ENCODE data around the gene FAM81A. TPM values are rescaled to one million over a fixed set of nuclear protein-coding genes. Genes with fewer than 3 reads are reported as not detected.
A peak's percentile ranks its signal among the peaks of the same experiment; 100 is the strongest.
"Not testable (repeated sequence)": the region's sequence is repeated elsewhere in the genome, so short reads cannot be mapped to it uniquely, and the experiment has no call there.

The FAM81A gene
- total RNA-seq, 1 experiment from 2014 or later = 3.9 TPM

- DNase-seq (ENCODE audit: low spot score) = no peak
These were observed 47.0 kb downstream of the FAM81A start for GRCh38 chr15:59485036-59485435.

- not testable (repeated sequence) for DNase-seq (ENCODE audit: low spot score)
These were observed 51.5 kb downstream of the FAM81A start for GRCh38 chr15:59489485-59489884.

DNA sequence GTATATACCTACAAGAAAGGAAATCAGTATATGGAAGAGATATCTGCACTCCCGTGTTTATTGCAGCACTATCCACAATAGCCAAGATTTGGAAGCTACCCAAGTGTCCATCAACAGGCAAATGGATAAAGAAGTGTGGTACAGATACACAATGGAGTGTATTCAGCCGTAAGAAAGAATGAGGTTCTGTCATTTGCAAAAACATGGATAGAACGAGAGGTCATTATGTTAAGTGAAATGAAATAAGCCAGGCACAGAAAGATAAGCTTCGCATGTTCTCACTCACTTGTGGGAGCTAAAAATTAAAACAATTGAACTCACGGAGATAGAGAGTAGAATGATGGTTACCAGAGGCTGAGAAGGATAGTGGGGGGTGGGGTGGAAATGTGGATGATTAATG is 53.1 kb downstream of the FAM81A start:
- no peak for DNase-seq (ENCODE audit: low spot score)

GRCh38 chr15:59492389-59493377 is 54.7 kb downstream of the FAM81A start:
- peak; percentile 65 for DNase-seq (ENCODE audit: low spot score)

- peak; percentile 46 for DNase-seq (ENCODE audit: low spot score)
These were observed 63.6 kb downstream of the FAM81A start for GRCh38 chr15:59501597-59501996.

DNA sequence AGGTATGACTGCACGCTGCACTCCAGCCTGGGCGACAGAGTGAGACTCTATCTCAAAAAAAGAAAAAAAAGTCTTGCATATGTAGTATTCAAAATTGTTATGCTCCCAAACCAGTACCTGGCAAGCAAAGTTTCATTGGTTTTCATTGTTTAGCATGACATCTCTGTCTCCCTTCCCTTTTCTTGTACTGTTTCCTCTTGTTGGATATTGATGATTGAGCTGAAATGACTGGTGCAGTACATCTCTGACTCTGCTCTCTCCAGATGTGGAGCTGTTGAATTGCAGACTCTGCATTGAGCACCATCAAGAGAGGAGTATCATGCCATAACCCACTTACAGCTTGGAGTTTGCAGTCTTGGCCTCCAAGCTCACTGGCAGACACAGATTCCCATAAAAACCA is 77.2 kb downstream of the FAM81A start:
- DNase-seq (ENCODE audit: low spot score) = no peak

DNA sequence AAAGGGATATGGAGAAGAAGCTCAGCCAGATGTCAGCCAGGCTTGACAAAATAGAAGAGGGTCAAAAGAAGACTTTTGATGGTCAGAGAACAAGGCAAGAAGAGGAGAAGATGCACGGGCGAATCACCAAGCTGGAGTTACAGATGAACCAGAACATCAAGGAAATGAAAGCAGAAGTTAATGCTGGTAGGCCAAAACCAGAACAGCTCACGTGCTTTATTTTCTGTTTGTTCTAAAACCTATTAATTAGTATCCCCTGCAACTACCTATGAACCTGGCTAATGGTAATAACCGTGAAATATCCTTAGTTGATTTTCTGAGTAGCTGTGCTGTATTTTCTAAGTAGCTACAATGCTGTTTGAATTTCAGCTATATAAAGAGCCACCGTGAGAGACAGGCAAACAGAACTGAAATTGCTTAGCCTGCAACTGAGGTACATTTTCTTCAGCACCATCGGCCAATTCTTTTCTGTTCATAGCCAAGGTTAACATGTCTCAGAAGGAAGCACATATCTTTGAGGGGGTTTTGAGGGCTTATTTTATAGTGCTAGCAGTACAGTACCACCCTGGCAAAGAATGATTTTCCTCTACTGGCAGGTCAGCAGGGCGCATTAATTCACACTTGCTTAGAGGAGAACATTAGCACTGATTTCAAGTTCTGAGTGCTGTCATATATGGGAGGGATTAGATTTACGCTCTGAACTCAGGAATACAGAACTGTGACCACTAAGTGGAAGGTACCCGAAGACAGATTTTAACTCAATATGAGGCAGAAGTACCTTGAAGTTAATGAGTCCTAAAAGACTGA is 78.9 kb downstream of the FAM81A start:
- DNase-seq (ENCODE audit: low spot score) = no peak

GRCh38 chr15:59519329-59519728 is 81.3 kb downstream of the FAM81A start:
- DNase-seq (ENCODE audit: low spot score) = no peak

- DNase-seq (ENCODE audit: low spot score) = no peak
These were observed 83.5 kb downstream of the FAM81A start for GRCh38 chr15:59521443-59521842.

DNA sequence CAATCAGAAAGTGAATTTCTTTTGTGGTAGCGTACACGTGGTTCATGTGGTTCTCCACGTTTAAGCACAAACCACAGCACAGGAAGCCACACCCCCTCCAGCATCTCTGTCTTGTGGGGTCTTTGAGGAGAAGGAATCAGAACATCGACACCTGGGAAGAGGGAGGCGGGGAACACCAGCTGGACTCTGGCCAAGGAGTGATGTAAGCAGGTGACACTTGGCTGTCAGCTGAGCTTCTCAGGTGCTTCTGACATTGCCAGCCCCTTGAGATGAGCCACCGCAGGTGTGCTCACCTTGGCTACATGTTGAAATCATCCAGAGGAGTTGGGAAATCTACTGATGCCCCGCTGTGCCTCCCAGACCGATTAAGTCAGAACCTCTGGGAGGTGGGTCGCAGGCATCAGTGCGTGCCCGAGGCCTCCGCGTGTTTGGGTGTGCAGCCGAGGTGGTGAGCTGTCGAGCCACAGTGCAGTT is 85.0 kb downstream of the FAM81A start:
- no peak for DNase-seq (ENCODE audit: low spot score)

GRCh38 chr15:59523702-59524101 is 85.7 kb downstream of the FAM81A start:
- DNase-seq (ENCODE audit: low spot score) = no peak

- DNase-seq (ENCODE audit: low spot score) = no peak
These were observed 86.3 kb downstream of the FAM81A start for GRCh38 chr15:59524331-59524731.

GRCh38 chr15:59526466-59526865 is 88.5 kb downstream of the FAM81A start:
- not testable (repeated sequence) for DNase-seq (ENCODE audit: low spot score)

DNA sequence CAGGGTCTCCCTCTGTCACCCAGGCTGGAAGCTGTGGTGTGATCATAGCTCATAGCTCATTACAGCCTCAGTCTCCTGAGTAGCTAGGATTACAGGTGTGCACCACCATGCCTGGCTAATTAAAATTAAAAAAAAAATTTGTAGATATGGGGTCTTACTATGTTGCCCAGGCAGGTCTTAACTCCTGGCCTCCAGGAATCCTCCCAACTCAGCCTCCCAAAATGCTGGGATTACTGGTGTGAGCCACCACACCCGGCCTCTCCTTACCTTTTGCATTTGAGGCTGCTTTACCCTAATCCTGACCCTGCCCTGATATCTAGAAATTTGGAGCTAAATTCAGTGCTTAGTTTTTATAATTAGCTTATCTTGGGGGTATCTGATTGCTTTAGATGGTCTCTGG is 90.4 kb downstream of the FAM81A start:
- DNase-seq (ENCODE audit: low spot score) = no peak

DNA sequence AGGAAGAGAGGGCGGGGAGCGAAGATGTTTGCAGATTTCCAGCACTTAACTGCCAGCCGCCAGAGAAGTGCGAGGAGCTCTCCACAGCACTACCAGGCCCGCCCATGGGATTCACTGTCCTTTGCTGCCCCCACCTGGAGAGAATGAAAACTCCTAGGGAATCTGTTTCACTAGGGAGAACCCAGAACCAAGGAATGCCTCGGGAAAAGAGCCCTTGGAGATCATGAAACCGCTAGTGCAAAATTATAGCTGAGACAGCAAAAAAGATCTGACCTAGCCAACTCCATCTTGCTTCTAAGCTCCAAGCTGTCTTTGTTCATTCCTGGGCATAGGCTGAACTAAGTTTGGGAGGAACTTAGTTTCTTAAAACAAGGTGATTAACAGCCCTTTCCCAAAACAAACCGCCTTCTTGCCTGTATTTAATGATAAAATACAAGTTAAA is 91.0 kb downstream of the FAM81A start:
- DNase-seq (ENCODE audit: low spot score) = peak; percentile 82

DNA sequence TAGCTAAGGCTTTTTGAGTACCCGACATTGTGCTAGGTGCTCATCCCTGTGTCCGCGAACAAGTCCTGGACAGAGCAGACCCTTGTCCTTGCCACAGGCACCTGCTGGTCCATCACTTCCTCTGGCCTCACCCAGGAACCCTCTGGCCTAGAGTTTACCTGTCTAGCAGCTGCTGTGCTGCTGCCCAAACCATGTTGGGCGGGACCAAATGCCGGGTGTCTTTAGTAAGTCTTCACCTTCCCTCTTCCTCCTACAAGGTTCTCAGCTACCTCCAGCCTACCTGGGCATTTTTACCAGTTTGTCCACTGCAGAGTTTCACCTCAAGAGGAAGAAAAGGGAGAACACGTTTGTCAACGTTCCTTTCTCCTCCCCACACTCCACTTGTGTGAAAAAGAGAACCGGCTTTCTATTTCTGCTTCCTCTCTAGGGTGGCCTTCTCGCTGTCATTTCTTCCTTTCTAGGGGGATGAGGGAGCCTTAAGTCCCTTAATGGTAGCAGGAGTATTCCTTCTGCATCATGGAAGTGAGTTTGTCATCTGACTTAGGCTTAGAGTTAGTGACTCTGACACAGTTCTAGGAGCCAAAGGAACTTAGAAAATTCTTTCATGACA is 93.2 kb downstream of the FAM81A start:
- DNase-seq (ENCODE audit: low spot score) = no peak

DNA sequence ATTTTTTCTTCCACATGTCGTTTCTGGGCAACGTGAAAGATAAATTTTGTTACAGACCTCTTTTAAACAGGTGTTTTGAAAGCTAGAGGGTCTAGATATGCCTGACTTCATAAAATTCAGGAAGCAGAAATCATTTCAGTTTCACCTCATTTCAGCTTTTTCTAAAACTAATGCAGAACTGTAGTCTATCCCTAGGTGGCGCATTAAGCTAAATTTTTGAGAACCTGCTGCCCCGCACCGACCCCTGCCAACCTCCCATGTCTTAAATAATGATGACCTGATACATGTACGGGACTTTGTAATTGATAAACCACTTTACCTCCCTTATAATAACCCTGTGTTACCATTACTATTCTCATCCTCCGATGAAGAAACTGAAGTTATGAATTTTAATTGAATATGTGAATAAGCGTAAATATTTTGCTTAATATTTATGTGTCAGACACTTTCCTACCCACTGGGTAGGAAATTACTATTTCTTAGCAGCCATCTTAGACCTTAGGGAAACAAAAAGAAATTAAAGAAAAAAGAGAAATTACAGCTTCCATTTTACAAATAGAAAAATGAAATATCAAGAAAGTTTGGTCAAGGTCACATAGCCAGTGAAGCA is 94.9 kb downstream of the FAM81A start:
- peak; percentile 31 for DNase-seq (ENCODE audit: low spot score)

DNA sequence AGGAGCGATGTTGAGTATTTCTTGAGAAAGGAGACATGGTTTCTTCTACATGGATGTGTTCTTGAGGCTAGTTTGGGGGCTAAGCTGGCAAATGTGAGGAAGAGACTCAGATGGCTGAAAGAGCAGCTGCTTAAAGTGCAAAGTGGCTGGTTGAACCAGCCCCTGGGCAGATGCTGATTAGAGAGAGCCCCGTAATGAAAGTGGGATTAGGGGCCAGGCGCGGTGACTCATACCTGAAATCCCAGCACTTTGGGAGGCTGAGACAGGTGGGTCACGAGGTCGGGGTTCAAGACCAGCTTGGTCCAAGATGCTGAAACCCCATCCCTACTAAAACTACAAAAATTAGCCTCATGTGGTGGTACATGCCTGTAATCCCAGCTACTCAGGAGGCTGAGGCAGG is 98.6 kb downstream of the FAM81A start:
- no peak for DNase-seq (ENCODE audit: low spot score)

DNA sequence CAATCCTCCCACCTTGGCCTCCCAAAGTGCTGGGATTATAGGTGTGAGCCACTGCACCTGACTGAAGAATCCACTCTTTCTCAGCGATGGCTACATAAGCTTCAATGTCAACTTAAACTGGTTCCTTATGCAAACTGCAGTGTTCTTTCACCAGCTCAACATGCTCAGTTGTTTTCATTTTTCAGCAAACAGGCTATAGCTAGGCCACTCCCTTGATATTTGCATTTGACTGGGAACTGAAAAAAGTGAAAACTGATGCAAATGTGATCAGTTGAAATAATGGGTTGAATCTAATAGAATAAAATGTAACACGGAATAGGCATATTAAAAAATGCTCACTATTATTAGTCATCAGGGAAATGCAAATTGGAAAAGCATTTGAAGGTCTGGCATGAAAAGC is 99.4 kb downstream of the FAM81A start:
- no peak for DNase-seq (ENCODE audit: low spot score)

- no peak for DNase-seq (ENCODE audit: low spot score)
These were observed 100.5 kb downstream of the FAM81A start for GRCh38 chr15:59538494-59538893.

DNA sequence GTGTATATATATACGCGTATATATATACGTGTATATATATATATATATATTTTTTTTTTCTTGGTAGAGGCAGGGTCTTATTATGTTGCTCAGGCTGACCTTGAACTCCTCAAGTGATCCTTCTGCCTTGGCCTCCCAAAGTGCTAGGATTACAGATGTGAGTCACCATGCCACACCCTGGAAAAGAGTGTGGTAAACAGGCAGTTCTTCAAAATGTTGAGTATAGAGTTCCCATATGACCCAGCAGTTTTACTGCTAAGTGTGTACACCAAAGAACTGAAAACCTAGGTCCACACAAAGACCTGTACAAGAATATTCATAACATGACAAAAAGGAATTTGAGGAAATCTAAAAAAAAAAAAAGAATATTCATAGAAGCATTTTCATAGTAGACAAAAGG is 101.8 kb downstream of the FAM81A start:
- peak; percentile 52 for DNase-seq (ENCODE audit: low spot score)

- no peak for DNase-seq (ENCODE audit: low spot score)
These were observed 102.7 kb downstream of the FAM81A start for GRCh38 chr15:59540654-59541053.
